Measurements from ENCODE around the gene CIDEB.

CIDEB gene

GRCh38 chr14:24348186-24348585 is 40.4 kb upstream of the CIDEB start:
- Histone ChIP-seq H3K36me3 (replicated peaks; ENCODE audit: insufficient read depth, low read length) (no peaks in the 10 kb centered on the region), H3K4me1 (ENCODE audit: low read length) (no peaks in the 10 kb centered on the region), H4K20me1 (ENCODE audit: insufficient read depth, low read length) (no peaks in the 10 kb centered on the region), H3K9me2 (replicated peaks; ENCODE audit: insufficient read depth, low read length) (no peaks in the 10 kb centered on the region), H2AFZ (ENCODE audit: low read length) (no peak overlapping the region), H3K27ac (ENCODE audit: low read length) (no peak overlapping the region), H3F3A (ENCODE audit: insufficient read depth, low read length) (no peaks in the 10 kb centered on the region), H3K27me3 (replicated peaks; ENCODE audit: insufficient read depth, low read length) (no peaks in the 10 kb centered on the region), H3K79me2 (ENCODE audit: low read length) (no peaks in the 10 kb centered on the region), H3K4me3 (ENCODE audit: low read length) (no peak overlapping the region), H3K9ac (ENCODE audit: low read length) (no peak overlapping the region), H3K4me2 (ENCODE audit: low read depth, low read length) (no peak overlapping the region), H3K9me3 (replicated peaks; ENCODE audit: insufficient read depth, low read length) (no peaks in the 10 kb centered on the region)
- no peak for DNase-seq
- TF ChIP-seq CTCF (IDR thresholded peaks at IDR 0.05; ENCODE audit: low read length) = no peak
- no peak for TF ChIP-seq EZH2phosphoT487 (IDR thresholded peaks at IDR 0.05; ENCODE audit: low read length)
- no peak for TF ChIP-seq EZH2 (optimal IDR thresholded peaks at IDR 0.05; ENCODE audit: low read depth, low read length)

DNA sequence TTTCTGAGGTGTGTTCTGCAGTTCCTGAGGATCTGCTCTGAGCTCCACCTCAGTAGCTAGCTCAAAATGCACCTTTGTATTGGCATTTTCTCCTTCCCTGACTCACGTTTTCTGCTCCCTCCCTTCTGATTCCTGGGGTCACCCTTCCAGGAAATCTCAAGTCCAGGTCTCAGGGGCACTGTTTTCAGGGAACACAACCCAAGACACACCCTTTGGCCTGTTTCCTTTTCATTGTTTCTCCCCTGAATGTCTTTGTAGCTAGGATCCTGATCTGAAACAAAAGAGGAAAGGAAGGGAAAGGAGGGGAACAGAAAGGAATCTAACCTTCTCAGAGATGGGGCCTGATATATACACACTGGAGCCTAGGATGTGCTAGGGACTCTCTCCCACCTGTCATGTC is 39.4 kb upstream of the CIDEB start:
- no peaks in the 10 kb centered on the region for H4K20me1 ChIP-seq (ENCODE audit: insufficient read depth, low read length)
- no peaks in the 10 kb centered on the region for H3K27me3 ChIP-seq (replicated peaks; ENCODE audit: insufficient read depth, low read length)
- no peak overlapping the region for H3K27ac ChIP-seq (ENCODE audit: low read length)
- H3K4me3 ChIP-seq (ENCODE audit: low read length) = no peak overlapping the region
- no peak overlapping the region for H2AFZ ChIP-seq (ENCODE audit: low read length)
- no peaks in the 10 kb centered on the region for H3F3A ChIP-seq (ENCODE audit: insufficient read depth, low read length)
- TF ChIP-seq CTCF (IDR thresholded peaks at IDR 0.05; ENCODE audit: low read length) (no peak), EZH2 (optimal IDR thresholded peaks at IDR 0.05; ENCODE audit: low read depth, low read length) (no peak), EZH2phosphoT487 (IDR thresholded peaks at IDR 0.05; ENCODE audit: low read length) (no peak)
- H3K79me2 ChIP-seq (ENCODE audit: low read length) = no peaks in the 10 kb centered on the region
- no peaks in the 10 kb centered on the region for H3K4me1 ChIP-seq (ENCODE audit: low read length)
- no peak for DNase-seq
- H3K4me2 ChIP-seq (ENCODE audit: low read depth, low read length) = no peak overlapping the region
- H3K9me2 ChIP-seq (replicated peaks; ENCODE audit: insufficient read depth, low read length) = no peaks in the 10 kb centered on the region
- no peak overlapping the region for H3K9ac ChIP-seq (ENCODE audit: low read length)
- H3K9me3 ChIP-seq (replicated peaks; ENCODE audit: insufficient read depth, low read length) = no peaks in the 10 kb centered on the region
- no peaks in the 10 kb centered on the region for H3K36me3 ChIP-seq (replicated peaks; ENCODE audit: insufficient read depth, low read length)

DNA sequence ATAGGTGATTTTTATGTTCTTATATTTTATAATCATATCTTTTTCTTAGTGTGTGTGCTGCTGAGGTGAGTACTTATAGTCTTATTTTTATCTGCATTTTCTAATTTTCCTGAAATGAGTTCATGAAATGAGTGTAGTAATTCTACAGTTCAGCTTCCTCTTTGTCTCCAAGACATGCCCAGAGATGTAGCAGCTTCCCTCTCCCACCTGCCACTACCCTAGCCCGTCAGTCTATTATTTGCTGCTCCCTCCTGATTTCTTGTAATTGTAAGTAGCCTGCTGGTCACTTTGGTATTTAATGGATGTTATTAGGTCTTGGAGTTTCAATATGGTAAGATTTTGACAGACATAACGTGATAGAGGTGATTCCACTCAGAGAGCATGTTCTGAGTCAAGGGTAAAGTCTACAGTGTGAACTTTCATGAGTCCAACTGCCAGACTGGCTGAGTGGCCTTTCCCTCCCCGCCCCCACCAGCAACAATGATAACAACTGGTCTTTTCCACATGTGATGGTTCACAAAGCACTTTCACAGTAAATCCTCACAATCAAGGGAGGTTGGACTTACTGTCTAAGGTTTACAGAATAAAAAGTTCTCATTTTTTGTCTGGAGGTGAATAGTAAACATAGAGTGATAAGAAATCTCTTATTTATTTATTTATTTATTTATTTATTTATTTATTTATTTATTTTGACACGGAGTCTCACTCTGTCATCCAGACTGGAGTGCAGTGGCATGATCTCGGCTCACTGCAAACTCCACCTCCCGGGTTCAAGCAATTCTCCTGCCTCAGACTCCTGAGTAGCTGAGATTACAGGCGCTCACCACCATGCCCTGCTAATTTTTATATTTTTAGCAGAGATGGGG is 36.3 kb upstream of the CIDEB start:
- Histone ChIP-seq H4K20me1 (ENCODE audit: insufficient read depth, low read length) (no peaks in the 10 kb centered on the region), H3K9me3 (replicated peaks; ENCODE audit: insufficient read depth, low read length) (no peaks in the 10 kb centered on the region), H3K4me2 (ENCODE audit: low read depth, low read length) (no peak overlapping the region), H3K4me1 (ENCODE audit: low read length) (no peaks in the 10 kb centered on the region), H3F3A (ENCODE audit: insufficient read depth, low read length) (no peaks in the 10 kb centered on the region), H3K4me3 (ENCODE audit: low read length) (no peak overlapping the region), H3K9ac (ENCODE audit: low read length) (no peak overlapping the region), H2AFZ (ENCODE audit: low read length) (no peak overlapping the region), H3K79me2 (ENCODE audit: low read length) (no peaks in the 10 kb centered on the region), H3K9me2 (replicated peaks; ENCODE audit: insufficient read depth, low read length) (no peaks in the 10 kb centered on the region), H3K36me3 (replicated peaks; ENCODE audit: insufficient read depth, low read length) (no peaks in the 10 kb centered on the region), H3K27me3 (replicated peaks; ENCODE audit: insufficient read depth, low read length) (no peaks in the 10 kb centered on the region), H3K27ac (ENCODE audit: low read length) (no peak overlapping the region)
- TF ChIP-seq CTCF (IDR thresholded peaks at IDR 0.05; ENCODE audit: low read length) (no peak), EZH2 (optimal IDR thresholded peaks at IDR 0.05; ENCODE audit: low read depth, low read length) (no peak), EZH2phosphoT487 (IDR thresholded peaks at IDR 0.05; ENCODE audit: low read length) (no peak)
- no peak for DNase-seq

Data from MM.1S (cell line).